Fibroblast of the aortic adventitia (primary cell): ENCODE measurements around the gene RMND5A. TPM values are rescaled to one million over a fixed set of nuclear protein-coding genes. Genes with fewer than 3 reads are reported as not detected.

Experiments used
- DNase-seq: peaks from one replicate; pipeline ENCODE4 v3.0.0-alpha.2; 2010; ENCODE audit warnings: low read depth
- H3K4me3 ChIP-seq: 2 replicates; pipeline ENCODE4 v1.5.1; 2011; ENCODE audit warnings: low read depth, mild to moderate bottlenecking, control low read depth, low read length, moderate library complexity
- total RNA-seq: library from RNA; depleted of rRNA; stranded (reverse); fragments of >200 nt; gene quantifications from 2 replicates; pipeline ENCODE4 v1.2.3, GENCODE V29; 2012; ENCODE audit warnings: low replicate concordance
- TF ChIP-seq, protein P1 (sequence below): IDR thresholded peaks from 2 replicates; pipeline ENCODE4 v1.5.1; 2011; ENCODE audit warnings: mild to moderate bottlenecking, low read length, control low read depth, inconsistent platforms; ENCODE audit not compliant: insufficient read depth

RMND5A gene
- total RNA-seq, 1 donor = 20.2 TPM

DNA sequence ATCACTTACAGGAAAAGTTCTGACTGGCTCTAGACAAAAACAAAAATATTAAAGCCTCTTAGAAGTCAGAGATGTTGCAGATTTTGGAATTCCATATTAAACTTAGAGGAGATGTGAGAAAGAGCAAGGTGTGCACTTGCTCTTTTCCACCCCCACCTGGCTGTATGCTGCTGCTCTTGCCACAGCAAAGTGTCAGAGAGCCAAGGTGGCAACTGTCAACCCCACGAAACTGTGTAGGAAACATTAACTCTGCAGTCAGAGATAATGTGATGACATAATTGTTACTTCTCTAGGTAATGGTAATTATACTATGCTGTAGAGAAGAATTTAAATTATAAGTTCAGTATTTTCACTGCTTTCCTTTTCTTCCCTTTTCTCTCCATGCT is 45.2 kb downstream of the RMND5A start:
- H3K4me3 ChIP-seq = no peak overlapping the region
- TF ChIP-seq, protein P1, sequence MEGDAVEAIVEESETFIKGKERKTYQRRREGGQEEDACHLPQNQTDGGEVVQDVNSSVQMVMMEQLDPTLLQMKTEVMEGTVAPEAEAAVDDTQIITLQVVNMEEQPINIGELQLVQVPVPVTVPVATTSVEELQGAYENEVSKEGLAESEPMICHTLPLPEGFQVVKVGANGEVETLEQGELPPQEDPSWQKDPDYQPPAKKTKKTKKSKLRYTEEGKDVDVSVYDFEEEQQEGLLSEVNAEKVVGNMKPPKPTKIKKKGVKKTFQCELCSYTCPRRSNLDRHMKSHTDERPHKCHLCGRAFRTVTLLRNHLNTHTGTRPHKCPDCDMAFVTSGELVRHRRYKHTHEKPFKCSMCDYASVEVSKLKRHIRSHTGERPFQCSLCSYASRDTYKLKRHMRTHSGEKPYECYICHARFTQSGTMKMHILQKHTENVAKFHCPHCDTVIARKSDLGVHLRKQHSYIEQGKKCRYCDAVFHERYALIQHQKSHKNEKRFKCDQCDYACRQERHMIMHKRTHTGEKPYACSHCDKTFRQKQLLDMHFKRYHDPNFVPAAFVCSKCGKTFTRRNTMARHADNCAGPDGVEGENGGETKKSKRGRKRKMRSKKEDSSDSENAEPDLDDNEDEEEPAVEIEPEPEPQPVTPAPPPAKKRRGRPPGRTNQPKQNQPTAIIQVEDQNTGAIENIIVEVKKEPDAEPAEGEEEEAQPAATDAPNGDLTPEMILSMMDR = no peak
- DNase-seq = no peak

DNA sequence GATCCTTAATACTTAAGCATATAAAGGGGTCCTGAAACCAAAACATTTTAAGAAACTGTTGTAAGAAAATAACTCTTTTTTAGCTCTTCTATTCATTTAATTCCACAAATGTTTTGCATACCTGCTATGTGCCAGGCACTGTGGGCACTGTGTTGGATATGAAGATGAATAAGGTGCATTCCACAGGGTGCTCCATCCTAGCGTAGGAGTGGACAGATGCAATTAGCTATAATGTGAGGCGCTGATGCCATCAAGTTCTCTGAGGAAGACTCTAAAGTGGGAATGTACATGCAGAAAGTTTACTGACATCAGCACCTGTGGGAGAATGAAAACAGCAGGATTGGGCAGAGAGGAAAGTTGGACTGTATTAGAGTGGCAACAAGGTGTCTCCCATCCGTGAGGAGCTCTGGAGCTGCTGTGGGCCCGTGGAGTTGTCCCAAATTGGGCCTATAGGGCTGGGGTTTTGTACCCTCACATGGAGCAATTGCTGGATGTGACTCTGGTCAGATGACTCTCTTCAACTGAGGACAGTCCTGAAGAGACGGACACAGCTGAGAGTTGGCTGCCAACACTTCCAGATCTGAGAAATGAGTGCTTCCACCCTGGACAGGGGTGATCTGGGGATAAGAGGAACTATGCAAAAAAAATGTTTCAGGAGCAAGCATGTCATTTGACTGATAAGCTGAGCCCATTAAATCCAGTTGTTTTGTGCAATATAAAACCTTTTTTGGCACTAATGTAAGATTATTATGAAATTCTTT is 48.3 kb downstream of the RMND5A start:
- TF ChIP-seq, protein P1 = no peak
- no peak overlapping the region for H3K4me3 ChIP-seq

DNA sequence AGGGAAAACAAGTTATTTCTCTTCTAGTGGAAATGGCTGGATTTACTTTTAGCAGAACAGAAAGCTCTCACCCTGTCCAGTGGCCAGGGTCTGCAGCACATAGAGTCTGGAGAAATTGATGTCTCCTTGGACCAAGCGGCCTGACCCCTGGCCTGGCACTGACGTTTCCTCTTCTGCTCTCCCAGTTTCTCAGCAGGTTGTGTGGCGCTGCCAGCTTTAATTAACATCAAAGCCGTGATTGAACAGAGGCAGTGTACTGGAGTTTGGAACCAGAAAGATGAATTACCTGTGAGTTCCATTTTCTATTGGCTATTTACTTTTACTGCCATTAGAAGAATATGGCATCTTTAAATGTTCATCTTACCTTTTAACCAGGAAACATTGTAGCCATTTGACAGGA is 49.7 kb downstream of the RMND5A start:
- H3K4me3 ChIP-seq = no peak overlapping the region
- no peak for DNase-seq
- TF ChIP-seq, protein P1 = no peak

More for the DNA sequence above, 48.3 kb downstream of the RMND5A start:
- DNase-seq = no peak

DNA sequence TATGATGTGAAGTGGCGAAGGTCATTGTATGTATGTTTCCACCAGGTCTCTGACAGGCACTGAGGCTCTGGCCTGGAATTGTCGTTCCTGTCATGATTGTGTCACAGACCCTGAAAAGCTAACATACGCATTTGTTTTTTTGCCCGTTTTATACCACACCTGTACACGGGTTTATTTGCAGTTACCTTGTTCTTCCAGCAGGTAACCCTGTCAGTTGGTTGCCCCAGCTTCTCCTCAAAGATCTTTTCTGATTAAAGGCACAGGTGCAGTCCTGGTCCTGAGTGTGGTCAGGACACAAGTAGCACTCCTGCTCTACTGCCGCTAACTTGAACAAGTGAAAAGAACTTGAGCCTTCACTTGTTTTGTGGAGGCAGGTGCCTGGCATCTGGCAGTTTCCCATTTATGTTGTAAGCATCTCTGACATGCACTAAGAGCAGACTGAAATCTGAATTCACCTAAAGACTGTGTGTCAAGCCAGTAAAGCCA is 50.8 kb downstream of the RMND5A start:
- H3K4me3 ChIP-seq = no peak overlapping the region
- DNase-seq = no peak
- TF ChIP-seq, protein P1 = no peak

DNA sequence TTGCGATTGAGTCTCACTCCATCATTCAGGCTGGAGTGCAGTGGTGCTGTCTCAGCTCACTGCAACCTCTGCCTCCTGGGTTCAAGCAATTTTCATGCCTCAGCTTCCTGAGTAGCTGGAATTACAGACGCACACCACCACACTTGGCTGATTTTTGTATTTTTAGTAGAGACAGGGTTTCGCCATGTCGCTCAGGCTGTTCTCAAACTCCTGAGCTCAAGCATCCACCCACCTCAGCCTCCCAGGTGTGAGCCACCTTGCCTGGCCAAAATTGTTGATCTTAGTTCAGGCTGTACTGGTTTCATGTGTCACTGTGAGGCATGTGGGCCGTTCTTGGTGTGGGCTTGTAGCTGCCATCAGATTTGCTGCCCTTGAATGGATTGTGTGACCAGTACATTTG is 52.5 kb downstream of the RMND5A start:
- no peak for DNase-seq
- no peak overlapping the region for H3K4me3 ChIP-seq
- TF ChIP-seq, protein P1 = no peak

DNA sequence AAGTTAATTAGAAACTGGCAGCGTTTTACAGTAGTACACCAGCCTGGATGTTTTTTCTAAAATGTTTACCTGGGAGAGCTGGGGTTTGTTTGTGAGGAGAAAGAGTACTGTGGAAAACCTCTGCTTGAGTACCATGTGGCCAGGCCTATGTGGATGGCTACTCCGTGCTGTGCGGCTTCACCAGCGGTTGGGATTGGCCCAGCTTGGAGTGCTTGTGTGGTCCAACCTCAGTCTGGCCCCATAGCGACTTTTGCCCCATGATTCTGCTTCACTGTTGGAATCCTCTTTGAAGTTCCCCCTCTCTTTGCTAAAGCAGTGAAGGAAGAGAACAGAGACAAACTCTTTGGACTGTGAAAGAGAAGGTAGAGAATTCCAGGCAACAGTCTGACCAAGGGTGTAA is 54.8 kb downstream of the RMND5A start:
- no peak overlapping the region for H3K4me3 ChIP-seq
- no peak for DNase-seq
- TF ChIP-seq, protein P1 = no peak
